Hepatocyte (in vitro differentiated cells): Measurements from ENCODE around the gene C1QBP. TPM values are rescaled to one million over a fixed set of nuclear protein-coding genes. Genes with fewer than 3 reads are reported as not detected.

Source experiments
- DNase-seq: peaks from one replicate; pipeline ENCODE4 v3.0.0-alpha.2; 2016; ENCODE audit warnings: low spot score
- H2AFZ ChIP-seq: fragments of 200-600 bp; sonication (generic); 2 replicates; pipeline ENCODE4 v1.6.0; 2016; ENCODE audit warnings: antibody characterized with exemption, mild to moderate bottlenecking
- H3K27ac ChIP-seq: fragments of 200-600 bp; sonication (generic); 2 replicates; pipeline ENCODE4 v1.5.1; 2016; ENCODE audit warnings: mild to moderate bottlenecking
- H3K27me3 ChIP-seq: fragments of 200-600 bp; sonication (generic); 2 replicates; pipeline ENCODE4 v1.6.1; 2016
- H3K36me3 ChIP-seq: fragments of 200-600 bp; sonication (generic); replicated peaks from 2 replicates; pipeline ENCODE4 v1.5.1; 2016; ENCODE audit warnings: low read depth; ENCODE audit not compliant: insufficient read depth
- H3K4me1 ChIP-seq: fragments of 200-600 bp; sonication (generic); 2 replicates; pipeline ENCODE4 v1.5.1; 2016; ENCODE audit warnings: mild to moderate bottlenecking, moderate library complexity; ENCODE audit not compliant: insufficient read depth
- H3K4me2 ChIP-seq: fragments of 200-600 bp; sonication (generic); 2 replicates; pipeline ENCODE4 v1.6.0; 2016
- H3K4me3 ChIP-seq: fragments of 200-600 bp; sonication (generic); 2 replicates; pipeline ENCODE4 v1.5.1; 2016; ENCODE audit warnings: mild to moderate bottlenecking
- H3K79me2 ChIP-seq: fragments of 200-600 bp; sonication (generic); 2 replicates; pipeline ENCODE4 v1.6.0; 2017; ENCODE audit warnings: mild to moderate bottlenecking
- H3K9me2 ChIP-seq: fragments of 200-600 bp; sonication (generic); replicated peaks from 2 replicates; pipeline ENCODE4 v1.6.0; 2017; ENCODE audit warnings: mild to moderate bottlenecking; ENCODE audit not compliant: insufficient read depth
- H3K9me3 ChIP-seq: fragments of 200-600 bp; sonication (generic); 2 replicates; pipeline ENCODE4 v1.5.1; 2016; ENCODE audit warnings: low read depth, mild to moderate bottlenecking
- H4K20me1 ChIP-seq: fragments of 200-600 bp; sonication (generic); 2 replicates; pipeline ENCODE4 v1.6.0; 2016; ENCODE audit warnings: mild to moderate bottlenecking; ENCODE audit not compliant: insufficient read depth, poor library complexity, severe bottlenecking
- EZH2 ChIP-seq: fragments of 200-600 bp; sonication (generic); IDR thresholded peaks from 2 replicates; pipeline ENCODE4 v1.6.1; 2016; ENCODE audit warnings: antibody characterized with exemption, mild to moderate bottlenecking, borderline replicate concordance
- EZH2phosphoT487 ChIP-seq: fragments of 200-600 bp; sonication (generic); IDR thresholded peaks from one replicate; pipeline ENCODE4 v1.6.1; 2018; ENCODE audit warnings: antibody characterized with exemption, mild to moderate bottlenecking, low read depth, moderate library complexity; ENCODE audit not compliant: unreplicated experiment, severe bottlenecking
- WGBS: methylation state at CpG from one replicate; pipeline ENCODE4 v1.1.6; 2016; ENCODE audit warnings: low lambda C conversion rate; ENCODE audit errors: missing lambda C conversion rate; 5-methylcytosine and 5-hydroxymethylcytosine counted together
- polyA plus RNA-seq: library from polyadenylated mRNA; unstranded; fragments of >200 nt; fragmentation: Nextera tagmentation; extraction: Ambion mirVana; gene quantifications from 2 replicates; pipeline ENCODE4 v1.2.1, GENCODE V29; 2016
- total RNA-seq: library from RNA; depleted of rRNA; stranded (reverse); fragments of >200 nt; gene quantifications from 2 replicates; pipeline ENCODE4 v1.2.3, GENCODE V29; 2014
- TF ChIP-seq, protein P1 (sequence below): fragments of 200-600 bp; sonication (generic); IDR thresholded peaks from 2 replicates; pipeline ENCODE4 v1.5.1; 2016; ENCODE audit warnings: antibody characterized with exemption, mild to moderate bottlenecking; ENCODE audit not compliant: poor library complexity

C1QBP gene
- total and polyA plus RNA-seq, 2 experiments from 2014 or later: 145 to 185 TPM

DNA sequence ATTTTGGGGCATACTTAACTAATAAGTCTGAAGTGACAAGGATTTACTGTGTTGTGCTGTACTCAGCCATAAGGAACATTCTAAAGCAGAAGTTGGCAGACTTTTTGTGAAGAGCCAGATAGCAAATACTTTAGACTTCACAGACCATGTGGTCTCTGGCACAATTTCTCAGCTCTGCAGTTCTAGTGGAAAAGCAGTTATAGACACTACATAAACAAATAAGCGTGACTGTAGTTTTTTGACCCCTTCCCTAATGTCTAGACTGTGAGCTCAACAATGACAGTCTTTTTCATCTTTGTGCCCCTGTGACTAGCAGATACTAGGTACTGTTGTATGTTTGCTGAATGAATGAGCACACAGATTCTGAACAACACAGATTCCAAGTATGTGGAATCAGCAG, 14.0 kb downstream of the C1QBP start:
- Histone ChIP-seq H3K27ac (no peak overlapping the region), H2AFZ (no peak overlapping the region), H3K9me3 (no peaks in the 10 kb centered on the region), H3K79me2 (peaks cover 43% of the 10 kb centered on the region), H3K4me3 (no peak overlapping the region), H3K36me3 (no peaks in the 10 kb centered on the region), H3K4me2 (no peak overlapping the region), H3K4me1 (peaks cover 11% of the 10 kb centered on the region), H4K20me1 (no peaks in the 10 kb centered on the region), H3K27me3 (no peaks in the 10 kb centered on the region), H3K9me2 (no peaks in the 10 kb centered on the region)
- WGBS: 97% methylated on average over 1 of the region's 1 CpG
- TF ChIP-seq, protein P1, sequence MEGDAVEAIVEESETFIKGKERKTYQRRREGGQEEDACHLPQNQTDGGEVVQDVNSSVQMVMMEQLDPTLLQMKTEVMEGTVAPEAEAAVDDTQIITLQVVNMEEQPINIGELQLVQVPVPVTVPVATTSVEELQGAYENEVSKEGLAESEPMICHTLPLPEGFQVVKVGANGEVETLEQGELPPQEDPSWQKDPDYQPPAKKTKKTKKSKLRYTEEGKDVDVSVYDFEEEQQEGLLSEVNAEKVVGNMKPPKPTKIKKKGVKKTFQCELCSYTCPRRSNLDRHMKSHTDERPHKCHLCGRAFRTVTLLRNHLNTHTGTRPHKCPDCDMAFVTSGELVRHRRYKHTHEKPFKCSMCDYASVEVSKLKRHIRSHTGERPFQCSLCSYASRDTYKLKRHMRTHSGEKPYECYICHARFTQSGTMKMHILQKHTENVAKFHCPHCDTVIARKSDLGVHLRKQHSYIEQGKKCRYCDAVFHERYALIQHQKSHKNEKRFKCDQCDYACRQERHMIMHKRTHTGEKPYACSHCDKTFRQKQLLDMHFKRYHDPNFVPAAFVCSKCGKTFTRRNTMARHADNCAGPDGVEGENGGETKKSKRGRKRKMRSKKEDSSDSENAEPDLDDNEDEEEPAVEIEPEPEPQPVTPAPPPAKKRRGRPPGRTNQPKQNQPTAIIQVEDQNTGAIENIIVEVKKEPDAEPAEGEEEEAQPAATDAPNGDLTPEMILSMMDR: no peak
- TF ChIP-seq EZH2phosphoT487 (no peak), EZH2 (no peak)
- no peak for DNase-seq

- TF ChIP-seq EZH2 (no peak), EZH2phosphoT487 (no peak)
- TF ChIP-seq, protein P1: no peak
- no peaks in the 10 kb centered on the region for H3K9me3 ChIP-seq
- peaks cover 11% of the 10 kb centered on the region for H3K4me1 ChIP-seq
- H3K4me3 ChIP-seq: no peak overlapping the region
- H3K27ac ChIP-seq: no peak overlapping the region
- no peaks in the 10 kb centered on the region for H4K20me1 ChIP-seq
- peaks cover 55% of the 10 kb centered on the region for H3K79me2 ChIP-seq
- H2AFZ ChIP-seq: no peak overlapping the region
- H3K36me3 ChIP-seq: no peaks in the 10 kb centered on the region
- no peaks in the 10 kb centered on the region for H3K9me2 ChIP-seq
- no peaks in the 10 kb centered on the region for H3K27me3 ChIP-seq
- 89% methylated on average over 2 of the region's 2 CpGs for WGBS
- DNase-seq: no peak
- H3K4me2 ChIP-seq: no peak overlapping the region
Measured at GRCh38 chr17:5422505-5422904, 16.4 kb downstream of the C1QBP start.

DNA sequence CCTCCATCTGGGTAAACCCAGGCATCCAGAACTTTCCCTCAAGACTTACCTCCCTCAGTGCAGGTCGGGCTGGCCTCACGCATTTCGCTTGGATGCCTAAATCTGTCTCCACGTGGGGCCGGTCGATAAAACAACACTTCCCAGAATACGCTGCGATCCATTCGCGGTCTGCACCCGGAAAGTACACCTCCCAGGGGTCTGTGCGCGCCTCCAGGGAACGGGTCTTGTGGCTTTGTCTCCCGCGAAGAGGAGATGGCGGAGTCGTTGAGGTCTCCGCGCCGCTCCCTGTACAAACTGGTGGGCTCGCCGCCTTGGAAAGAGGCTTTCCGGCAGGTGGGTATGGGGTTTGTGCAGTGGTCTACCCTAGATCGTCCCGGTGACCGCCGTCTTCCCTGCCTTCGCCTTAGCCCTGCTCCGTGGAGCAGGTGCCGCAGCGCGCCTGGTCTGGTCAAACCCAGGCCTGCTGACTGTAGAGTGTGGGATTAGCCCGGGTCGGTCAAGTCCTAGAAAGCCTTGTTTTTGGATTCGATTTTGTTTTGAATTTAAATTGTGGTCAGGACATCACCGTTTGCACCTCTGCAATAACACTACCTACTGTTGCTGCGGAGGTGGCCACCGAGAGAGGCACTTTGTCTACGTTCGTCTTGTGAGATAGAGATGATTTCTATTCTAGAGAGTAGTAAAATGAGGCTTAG, 18.8 kb downstream of the C1QBP start, which contains the start of gene RPAIN:
TSS of gene RPAIN (plus strand) at position 224 of the 695 bp plus-strand sequence. CDS start at position 253, 29 bp downstream.
- DNase-seq: peak; percentile 93
- Histone ChIP-seq H3K79me2 (peaks cover 77% of the 10 kb centered on the region), H3K27me3 (no peaks in the 10 kb centered on the region), H3K4me2 (peak within 1 kb of the TSS; percentile 90), H3K27ac (peak within 1 kb of the TSS; percentile 97), H3K9me2 (no peaks in the 10 kb centered on the region), H3K36me3 (no peaks in the 10 kb centered on the region), H4K20me1 (no peaks in the 10 kb centered on the region), H3K9me3 (no peaks in the 10 kb centered on the region), H3K4me1 (peaks cover 23% of the 10 kb centered on the region), H3K4me3 (peak within 1 kb of the TSS; percentile 59), H2AFZ (peak within 1 kb of the TSS; percentile 45)
- WGBS: 1% methylated on average over 41 of the region's 41 CpGs
- TF ChIP-seq, protein P1: no peak
- TF ChIP-seq EZH2phosphoT487 (no peak), EZH2 (no peak)
